Measurements from ENCODE around the gene RPP14.
"Not testable (repeated sequence)": the region's sequence is repeated elsewhere in the genome, so short reads cannot be mapped to it uniquely, and the experiment has no call there.

RPP14 gene

DNA sequence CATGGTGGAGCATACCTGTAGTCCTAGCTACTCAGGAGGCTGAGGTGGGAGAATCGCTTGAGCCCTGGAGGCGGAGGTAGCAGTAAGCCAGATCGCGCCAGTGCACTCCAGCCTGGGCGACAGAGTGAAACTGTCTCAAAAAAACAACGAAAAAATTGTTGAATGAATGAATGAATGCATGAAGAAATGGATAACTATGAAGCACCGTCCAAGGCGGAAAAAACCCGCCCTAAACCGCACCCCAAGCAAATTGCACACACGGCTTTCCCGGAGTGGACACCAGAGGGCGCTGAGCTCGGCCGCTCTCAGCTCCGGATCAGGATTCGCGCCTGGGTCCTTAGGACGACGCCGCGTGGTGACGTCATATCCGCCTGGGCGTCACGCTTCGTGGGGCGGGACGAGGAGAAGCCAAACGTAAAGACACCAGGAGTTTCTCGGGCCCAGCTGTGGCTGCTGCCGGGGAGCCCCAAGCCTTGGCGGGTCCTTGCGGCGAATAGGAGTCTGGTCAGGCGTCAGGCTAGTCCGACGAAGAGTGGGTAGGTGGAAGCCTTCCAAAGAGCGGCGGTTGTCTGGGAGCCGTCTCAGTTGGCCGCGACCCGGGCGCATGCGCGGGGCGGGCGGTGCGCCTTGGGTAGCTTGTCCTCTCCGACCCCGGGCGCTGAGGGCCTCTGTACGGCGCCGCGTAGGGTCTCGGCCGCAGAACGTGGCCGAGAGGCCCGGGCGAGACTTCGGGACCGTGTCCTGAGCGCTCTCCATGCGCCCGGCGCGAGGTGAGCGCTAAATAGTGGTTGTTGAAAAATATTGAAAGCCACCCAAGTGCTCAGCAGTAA, at the start of gene RPP14, which contains the start of gene HTD2:
Gene RPP14, plus strand, starts transcription at position 364 of the 830 bp plus-strand sequence. CDS start 4,085 bp downstream, outside the sequence.
Gene HTD2, plus strand, starts transcription at position 639 of the 830 bp plus-strand sequence. CDS start 11,094 bp downstream, outside the sequence.
- no peak for FAIRE-seq

DNA sequence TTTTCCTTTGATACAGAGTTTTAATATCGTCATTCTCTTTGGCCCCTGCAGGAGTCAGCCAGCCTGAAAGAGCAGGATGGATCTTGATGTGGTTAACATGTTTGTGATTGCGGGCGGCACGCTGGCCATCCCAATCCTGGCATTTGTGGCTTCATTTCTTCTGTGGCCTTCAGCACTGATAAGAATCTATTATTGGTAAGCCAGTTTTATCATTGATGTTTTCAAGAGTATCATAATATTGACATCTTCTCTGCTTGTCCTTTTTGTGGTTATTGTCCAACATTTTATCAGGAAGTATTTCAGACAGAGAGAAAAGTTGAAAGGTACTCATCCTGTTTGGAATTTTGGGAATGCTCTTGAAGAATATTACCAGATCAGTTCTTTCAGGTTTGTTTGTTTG, 49.5 kb upstream of the RPP14 start:
- FAIRE-seq, result no peak

DNA sequence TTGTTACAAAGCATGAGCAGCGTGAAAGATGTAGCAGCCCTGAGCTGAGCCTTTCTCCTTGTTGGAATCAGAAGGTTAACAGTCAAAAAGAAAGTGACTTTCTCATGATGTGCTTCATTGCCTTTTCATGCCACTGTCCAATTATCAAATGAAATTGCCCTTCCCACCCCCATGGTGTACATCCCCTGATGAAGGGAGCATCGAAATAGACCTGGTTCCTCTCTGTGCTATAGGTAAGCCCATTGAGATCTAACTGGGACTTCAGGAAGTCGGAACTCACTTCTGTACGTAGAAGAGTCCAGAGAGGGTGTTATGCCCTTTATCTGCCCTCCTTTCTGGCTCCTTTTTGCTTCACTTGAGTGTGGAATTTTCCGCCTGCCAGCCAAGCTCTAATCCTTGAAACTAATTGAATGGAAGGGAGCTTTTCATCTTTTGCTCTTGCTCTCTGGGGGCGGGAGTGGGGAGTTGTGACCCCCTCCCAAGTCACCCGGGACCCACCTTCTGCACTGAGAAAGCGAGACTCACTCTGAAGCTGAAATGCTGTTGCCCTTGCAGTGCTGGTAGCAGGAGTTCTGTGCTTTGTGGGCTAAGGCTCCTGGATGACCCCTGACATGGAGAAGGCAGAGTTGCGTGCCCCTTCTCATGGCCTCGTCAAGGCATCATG, 47.5 kb upstream of the RPP14 start:
- no peak for FAIRE-seq

DNA sequence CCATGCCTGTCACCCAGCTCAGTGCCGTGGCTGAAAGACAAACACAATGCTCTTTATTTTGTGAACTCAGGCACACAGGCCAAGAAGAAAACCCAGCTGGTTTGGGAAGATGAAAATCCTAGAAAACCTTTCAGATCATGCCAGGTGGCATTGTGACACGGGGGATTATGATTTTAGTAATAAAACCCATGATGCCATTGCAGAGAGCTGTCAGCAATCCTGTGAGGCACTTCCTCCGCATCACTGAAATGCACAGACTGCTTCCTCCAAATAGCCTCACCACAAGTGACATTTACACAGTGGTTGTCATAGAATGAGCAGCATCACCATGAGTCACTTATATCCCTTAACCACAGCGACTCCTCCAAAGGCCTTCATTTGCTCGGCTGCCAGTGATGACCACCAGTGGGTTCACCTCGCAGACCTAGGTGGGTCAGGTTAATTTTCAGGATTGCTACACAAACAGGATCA, 45.7 kb upstream of the RPP14 start:
- no peak for FAIRE-seq

DNA sequence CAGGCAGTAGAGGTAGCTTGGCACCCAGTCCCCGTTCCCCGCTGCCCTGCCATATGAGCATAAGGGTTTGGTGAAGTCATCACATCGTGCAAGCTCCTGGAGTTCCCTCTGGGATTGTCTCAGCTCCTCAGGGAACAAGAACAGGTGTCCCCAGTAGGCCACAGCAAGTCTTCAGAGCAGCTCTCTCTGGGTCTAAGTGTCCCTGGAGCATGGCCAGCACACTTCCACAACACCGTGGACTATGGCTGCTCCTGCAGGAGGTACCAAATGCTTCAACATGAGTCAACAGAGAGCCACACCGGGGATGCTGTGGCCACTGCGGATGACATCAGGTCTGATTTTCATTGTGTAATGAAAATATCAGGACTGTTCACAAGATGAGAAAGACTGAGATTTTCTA, 45.3 kb upstream of the RPP14 start:
- no peak for FAIRE-seq

DNA sequence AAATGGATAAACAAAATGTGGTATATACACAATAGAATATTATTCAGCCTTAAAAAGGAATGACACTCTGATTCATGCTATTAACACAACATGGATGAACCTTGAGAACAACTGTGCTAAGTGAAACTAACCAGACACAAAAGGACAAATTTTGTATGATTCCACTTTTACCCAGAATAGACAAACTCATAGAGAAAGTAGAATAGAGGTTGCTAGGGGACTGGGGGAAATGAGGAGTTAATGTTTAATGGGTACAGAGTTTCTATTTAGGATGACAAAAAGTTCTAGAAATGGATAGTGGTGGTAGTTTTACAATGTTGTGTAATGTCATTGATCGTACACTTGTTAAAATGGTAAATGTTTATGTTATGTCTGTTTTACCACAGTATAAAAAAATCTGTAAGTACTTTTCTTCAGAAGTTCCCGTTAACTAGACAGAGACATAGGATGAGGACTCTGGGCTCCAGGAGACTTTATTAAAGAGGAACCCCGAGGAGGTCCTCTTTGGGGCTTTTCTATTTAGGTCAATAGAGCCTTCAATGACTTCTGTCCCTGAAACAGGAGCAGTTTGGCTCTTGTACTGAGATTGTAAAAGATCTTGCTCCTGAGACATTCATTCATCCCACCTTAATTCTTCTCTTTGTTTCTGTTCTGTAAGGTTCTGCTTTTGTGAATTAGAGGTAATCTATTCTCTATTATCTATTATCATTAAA, 43.9 kb upstream of the RPP14 start:
- no peak for FAIRE-seq

DNA sequence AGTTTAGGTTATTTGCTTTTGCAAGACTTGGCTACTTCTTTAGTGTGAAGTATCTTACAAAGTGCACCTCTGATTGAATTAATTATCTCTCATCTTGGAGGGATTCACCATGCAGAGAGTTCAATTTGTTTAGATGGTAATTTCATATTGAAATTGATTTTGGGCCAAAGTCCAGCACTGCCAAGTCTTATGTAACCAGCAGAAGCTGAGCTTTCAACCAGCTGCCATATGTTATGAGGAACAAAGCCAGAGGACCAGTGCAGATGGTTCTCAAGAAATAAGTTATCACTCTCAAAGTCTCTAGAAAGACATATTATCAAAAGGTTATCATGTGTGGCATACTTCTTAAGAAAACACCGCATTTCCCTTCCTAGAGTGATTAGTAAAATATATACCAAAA, 39.5 kb upstream of the RPP14 start:
- no peak for FAIRE-seq

DNA sequence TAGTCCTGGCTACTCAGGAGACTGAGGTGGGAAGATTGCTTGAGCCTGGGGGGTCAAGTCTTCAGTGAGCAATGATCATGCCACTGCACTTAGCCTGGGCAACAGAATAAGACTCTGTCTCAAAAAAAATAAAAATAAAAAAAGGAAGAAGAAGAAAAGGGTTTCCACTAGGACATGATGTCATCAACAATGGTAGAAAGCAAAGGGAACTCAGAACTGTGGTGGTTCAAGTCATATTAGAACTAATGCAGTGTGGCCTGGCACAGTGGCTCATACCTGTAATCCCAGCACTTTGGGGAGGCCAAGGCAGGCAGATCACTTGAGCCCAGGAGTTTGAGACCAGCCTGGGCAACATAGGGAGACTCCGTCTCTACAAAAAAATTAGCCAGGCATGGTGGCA, 38.5 kb upstream of the RPP14 start:
- FAIRE-seq, result not testable (repeated sequence)

DNA sequence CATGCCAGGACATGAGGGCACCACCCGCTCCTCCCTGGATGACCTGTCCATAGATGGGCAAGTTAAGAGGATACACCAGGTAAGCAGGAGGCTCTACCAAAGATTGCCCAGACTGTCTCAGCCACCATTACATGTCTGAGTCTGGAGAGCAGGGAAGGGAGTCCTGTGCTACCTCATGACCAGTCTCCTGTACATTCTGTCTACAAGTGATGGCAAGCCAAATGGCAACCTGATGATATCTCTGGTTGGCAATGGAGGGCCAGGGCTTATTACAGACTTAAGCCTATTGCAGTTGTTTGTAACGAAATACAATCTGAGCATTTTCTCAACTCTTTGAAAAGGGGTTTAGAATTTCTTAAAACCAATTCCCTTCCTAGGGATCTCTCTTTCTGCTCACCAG, 36.7 kb upstream of the RPP14 start:
- no peak for FAIRE-seq

DNA sequence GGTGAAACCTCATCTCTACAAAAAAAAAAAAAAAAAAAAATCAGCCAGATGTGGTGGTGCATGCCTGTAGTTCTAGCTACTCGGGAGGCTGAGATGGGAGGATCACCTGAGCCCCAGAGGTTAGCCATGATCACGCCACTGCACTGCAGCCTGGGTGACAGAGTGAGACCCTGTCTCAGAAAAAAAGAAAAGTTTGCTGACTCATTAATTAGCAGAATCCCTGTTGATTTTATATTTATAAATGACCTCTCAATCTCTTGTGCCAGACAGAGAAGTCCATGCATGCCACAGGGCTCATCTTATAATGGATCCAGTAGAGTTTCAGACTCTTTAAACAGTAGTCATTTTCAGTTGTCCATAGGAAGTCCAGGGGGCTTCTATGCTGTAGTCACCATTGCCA, 35.6 kb upstream of the RPP14 start:
- FAIRE-seq, result no peak

DNA sequence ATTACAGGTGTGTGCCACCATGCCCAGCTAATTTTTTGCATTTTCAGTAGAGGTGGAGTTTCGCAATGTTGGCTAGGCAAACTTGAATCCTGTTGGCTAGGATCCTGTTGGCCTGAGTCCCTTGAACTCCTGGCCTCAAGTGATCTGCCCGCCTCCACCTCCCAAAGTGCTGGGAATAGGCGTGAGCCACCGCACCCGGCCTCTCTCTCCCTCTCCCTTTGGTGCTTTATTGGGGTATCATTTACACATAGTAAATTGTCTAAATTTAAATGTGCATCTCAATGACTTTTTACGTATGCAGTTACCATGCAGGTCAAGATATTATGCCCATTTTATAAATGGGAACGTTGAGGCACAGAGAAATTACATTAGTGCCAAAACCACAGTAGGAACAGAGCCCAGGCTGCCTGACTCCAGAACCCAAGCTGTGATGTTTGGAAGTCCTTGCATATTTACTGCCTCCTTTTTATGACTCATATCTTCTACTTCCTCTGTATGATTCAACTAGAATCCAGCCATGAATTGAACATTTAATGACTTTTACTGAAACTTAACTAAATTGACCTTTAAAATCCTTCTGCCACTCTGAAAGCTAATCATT, 34.0 kb upstream of the RPP14 start:
- FAIRE-seq, result no peak

DNA sequence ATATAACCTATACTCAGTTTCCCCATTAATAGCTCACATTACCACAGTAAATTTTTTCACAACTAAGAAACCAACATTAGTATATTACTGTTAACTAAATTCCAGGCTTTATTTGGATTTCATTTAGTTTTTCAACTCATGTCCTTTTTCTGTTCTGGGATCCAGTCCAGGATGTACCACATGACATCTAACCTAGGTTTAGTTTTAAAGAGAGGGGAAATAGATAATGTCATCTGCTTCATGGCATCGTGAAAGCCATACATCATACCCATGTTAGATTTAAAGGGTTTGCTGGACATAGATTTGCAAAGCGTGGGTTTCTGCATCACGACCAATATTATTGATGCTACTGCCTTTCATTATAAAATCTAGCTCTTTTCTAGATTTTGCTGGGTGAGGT, 33.2 kb upstream of the RPP14 start:
- FAIRE-seq, result no peak

DNA sequence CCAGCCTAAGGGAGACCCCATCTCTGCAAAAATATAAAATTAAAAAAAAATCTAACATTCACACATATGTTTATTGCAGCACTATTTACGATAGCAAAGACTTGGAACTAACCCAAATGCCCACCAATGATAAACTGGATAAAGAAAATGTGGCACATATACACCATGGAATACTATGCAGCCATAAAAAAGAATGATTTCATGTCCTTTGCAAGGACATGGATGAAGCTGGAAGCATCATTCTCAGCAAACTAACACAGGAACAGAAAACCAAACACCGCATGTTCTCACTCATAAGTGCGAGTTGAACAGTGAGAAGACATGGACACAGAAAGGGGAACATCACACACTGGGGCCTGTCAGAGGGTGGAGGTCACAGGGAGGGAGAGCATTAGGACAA, 32.7 kb upstream of the RPP14 start:
- FAIRE-seq, result not testable (repeated sequence)

DNA sequence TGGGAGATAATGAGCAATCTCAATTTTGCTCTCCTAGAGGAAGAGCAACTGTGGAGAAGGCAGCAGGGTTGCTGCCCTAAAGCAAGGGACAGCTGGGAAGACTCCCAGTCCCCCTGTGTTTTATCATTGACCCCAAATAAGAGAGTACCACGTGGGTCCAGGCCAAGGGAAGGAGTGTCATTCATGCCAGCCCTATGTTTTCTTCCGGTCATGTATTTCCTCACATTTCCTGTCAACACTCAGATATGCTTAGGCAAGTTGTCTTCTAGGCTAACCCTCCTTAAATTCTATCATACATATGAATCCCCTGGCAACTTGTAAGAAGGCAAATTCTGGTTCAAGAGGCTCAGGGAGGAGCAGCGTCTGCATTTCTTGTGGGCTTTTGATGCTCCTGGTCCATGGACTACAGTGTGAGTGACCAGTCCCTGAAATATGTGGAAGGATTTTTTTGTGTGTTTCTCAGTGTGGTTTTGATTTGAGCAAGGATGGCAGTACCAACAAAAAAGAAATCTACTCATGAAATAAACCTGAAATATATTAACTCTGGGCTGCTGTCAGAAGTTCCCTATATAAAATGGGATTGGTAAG, 31.9 kb upstream of the RPP14 start:
- FAIRE-seq, result no peak

DNA sequence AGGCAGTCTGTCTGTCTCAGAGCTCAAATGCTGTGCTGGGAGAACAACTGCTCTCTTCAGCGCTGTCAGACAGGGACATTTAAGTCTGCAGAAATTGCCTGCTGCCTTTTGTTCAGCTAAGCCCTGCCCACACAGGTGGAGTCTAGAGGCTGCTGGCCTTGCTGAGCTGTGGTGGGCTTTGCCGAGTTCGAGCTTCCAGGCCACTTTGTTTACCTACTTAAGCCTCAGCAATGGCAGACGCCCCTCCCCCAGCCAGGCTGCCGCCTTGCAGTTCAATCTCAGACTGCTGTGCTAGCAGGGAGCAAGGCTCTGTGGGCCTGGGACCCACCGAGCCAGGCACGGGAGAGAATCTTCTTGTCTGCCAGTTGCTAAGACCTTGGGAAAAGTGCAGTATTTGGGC, 25.0 kb upstream of the RPP14 start:
- FAIRE-seq, result no peak

DNA sequence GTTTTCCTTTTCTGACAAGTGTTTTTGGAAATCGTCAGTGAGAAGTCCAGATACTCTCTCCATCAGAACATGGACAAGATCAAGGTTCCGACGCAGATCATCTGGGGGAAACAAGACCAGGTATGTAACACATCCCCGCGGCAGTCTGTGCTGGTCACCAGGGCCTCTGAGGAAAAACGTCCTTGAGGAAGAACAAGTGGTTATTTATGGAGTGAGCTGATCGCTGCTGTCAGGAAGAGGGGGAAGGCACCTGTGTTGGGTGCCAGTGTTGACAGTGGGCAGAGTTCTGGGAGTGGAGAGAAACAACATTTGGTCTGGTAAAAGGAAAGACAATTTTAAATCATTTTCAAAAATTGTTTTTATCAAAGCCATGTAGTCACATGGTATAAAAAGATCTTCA, 20.7 kb upstream of the RPP14 start:
- no peak for FAIRE-seq

DNA sequence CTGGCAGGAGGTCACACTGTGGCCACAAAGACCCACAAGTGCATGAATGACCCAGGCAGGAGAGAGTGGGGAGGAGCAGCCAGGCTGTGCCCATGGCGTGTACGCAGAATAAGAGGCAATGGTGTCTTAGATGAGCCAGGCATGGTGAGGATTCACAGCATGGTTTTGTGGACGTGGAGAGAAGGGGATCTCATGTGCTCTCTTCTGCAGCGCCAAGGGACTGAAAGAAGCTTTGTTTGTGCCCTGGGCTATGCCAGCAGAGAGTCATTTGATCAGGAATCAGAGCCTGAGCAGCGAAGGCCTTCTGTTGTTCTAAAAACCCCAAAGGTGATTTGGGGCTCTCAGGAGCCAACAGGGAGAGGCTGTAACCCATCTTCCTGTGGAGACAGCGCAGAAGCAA, 18.7 kb upstream of the RPP14 start:
- FAIRE-seq, result no peak

DNA sequence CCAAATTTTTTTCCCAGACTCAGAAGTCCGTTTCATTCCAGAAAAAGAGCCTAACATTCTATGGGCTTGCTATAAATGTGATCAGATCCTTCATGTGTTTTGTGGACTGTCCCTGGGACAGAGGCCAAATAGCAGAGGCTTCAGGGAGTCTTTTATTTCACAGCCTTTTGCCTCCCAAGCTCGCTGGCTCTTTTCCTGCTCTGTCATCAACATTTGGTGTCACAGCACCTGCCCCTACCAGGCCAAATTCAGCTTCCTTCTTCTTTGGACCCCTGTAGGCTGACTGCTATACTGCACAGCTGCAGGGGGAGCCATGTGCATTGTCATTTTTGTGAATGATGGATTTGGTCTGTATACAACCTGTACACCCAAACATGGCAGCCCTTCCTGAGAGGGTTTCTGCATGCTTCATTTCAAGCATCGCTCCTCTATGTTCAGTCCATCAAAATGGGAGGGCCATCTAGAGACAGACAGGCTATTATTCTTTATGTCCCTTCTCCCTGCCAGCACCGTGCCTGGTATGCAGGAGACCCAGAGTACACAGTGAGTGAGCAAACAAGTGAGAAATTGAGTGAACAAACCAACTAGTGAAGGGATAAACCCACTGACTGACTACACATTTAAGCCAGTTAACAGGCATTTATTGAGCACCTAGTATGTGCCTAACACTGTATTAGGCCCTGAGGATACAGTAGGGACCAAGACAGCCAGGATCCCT, 17.9 kb upstream of the RPP14 start:
- no peak for FAIRE-seq

DNA sequence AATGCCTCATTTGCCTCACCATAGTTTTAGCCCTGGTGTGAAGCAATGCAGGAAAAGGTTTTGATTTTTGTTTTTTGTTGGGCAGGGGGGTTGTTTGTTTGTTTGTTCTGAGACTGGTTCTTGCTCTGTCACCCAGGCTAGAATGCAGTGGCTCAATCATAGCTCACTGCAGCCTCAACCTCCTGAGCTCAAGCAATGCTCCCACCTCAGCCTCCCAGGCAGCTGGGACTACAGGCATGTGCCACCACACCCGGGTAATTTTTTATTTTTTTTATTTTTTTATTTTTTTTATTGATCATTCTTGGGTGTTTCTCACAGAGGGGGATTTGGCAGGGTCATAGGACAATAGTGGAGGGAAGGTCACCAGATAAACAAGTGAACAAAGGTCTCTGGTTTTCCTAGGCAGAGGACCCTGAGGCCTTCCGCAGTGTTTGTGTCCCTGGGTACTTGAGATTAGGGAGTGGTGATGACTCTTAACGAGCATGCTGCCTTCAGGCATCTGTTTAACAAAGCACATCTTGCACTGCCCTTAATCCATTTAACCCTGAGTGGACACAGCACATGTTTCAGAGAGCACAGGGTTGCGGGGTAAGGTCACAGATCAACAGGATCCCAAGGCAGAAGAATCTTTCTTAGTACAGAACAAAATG, 17.0 kb upstream of the RPP14 start:
- FAIRE-seq, result not testable (repeated sequence)

DNA sequence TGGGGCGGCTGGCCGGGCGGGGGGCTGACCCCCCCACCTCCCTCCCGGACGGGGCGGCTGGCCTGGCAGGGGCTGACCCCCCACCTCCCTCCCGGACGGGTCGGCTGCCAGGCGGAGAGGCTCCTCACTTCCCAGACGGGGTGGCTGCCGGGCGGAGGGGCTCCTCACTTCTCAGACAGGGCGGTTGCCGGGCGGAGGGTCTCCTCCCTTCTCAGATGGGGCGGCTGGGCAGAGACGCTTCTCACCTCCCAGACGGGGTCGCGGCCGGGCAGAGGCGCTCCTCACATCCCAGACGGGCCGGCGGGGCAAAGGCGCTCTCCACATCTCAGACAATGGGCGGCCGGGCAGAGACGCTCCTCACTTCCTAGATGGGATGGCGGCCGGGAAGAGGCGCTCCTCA, 15.6 kb upstream of the RPP14 start:
- not testable (repeated sequence) for FAIRE-seq

DNA sequence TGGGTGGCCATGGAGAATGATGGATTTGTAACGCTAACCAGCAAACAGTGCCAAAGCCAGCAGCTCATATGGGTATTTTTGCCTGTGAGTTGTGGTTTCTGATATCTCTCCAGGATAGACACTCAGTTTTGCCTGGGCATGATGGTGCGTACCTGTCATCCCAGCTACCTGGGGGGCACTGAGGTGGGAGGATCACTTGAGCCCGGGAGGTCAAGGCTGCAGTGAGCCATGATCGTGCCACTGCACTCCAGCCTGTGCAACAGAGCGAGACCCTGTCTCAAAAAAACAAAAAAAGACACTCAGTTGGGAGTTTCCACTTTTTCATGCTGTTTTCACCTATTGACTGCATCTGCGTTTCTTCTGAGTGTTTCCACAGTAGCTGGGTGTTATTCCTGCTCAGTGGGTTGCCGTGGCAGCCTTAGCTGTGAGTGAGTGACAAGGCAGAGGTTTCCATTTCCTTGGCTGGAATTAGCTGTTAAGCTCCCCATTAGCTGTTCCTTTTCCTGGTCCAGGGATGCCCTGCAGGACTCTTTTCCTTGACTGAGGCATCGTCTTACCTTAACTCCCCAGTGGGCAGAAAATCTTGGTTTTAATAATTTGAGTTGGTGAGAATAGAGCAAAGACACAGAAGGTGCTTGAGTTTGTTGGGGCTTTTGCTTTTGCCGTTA, 14.2 kb upstream of the RPP14 start:
- no peak for FAIRE-seq
